HepG2 (cell line): Measurements from ENCODE around the gene HYDIN. TPM values are rescaled to one million over a fixed set of nuclear protein-coding genes. Genes with fewer than 3 reads are reported as not detected.

Experiments used
- GMEB1 ChIP-seq: sonication (generic); formaldehyde crosslinking; IDR thresholded peaks from 2 replicates; pipeline ENCODE4 v1.5.1; 2020; ENCODE audit warnings: missing genetic modification reagents, mild to moderate bottlenecking, borderline replicate concordance
- KAT7 ChIP-seq: IDR thresholded peaks from 2 replicates; pipeline ENCODE4 v1.6.1; 2018; ENCODE audit warnings: borderline replicate concordance, missing compliant biosample characterization
- MTA1 ChIP-seq: sonication (generic); formaldehyde crosslinking; IDR thresholded peaks from 2 replicates; pipeline ENCODE4 v1.4.0; 2020; ENCODE audit warnings: missing genetic modification reagents, mild to moderate bottlenecking, borderline replicate concordance
- PHF5A ChIP-seq: IDR thresholded peaks from one replicate; pipeline ENCODE4 v1.6.1; 2018; ENCODE audit warnings: low read depth, missing genetic modification reagents; ENCODE audit not compliant: unreplicated experiment
- RELA ChIP-seq: sonication (generic); formaldehyde crosslinking; IDR thresholded peaks from 2 replicates; pipeline ENCODE4 v1.4.0; 2020; ENCODE audit warnings: missing genetic modification reagents
- SMC3 ChIP-seq: IDR thresholded peaks from 2 replicates; pipeline ENCODE4 v1.6.1; 2011; ENCODE audit warnings: low read length, improper control_type of control experiment
- TRAFD1 ChIP-seq: sonication (generic); formaldehyde crosslinking; IDR thresholded peaks from 2 replicates; pipeline ENCODE4 v1.5.1; 2020; ENCODE audit warnings: missing genetic modification reagents, mild to moderate bottlenecking, borderline replicate concordance
- ZNF432 ChIP-seq: sonication (generic); formaldehyde crosslinking; IDR thresholded peaks from 2 replicates; pipeline ENCODE4 v1.5.0; 2020; ENCODE audit warnings: missing genetic modification reagents, mild to moderate bottlenecking, borderline replicate concordance
- ZNF446 ChIP-seq: sonication (generic); formaldehyde crosslinking; IDR thresholded peaks from 2 replicates; pipeline ENCODE4 v1.5.0; 2020; ENCODE audit warnings: mild to moderate bottlenecking, missing genetic modification reagents
- polyA plus RNA-seq, 8 experiments: library from polyadenylated mRNA; depleted of rRNA in 3 of 8; stranded (reverse) in 7 of 8; unstranded in 1 of 8; fragments of >200 nt; fragmentation: Illumina TruSeq in 4 of 8; extraction: Trizol in 4 of 8; gene quantifications; 2 replicates each; pipeline versions ENCODE4 v1.2.1 to v1.2.3, GENCODE V29; 2011 to 2016; ENCODE audit warnings: low read depth in 4 of 8, missing spikeins in 1 of 8, mixed read lengths in 1 of 8; ENCODE audit not compliant: insufficient read depth in 1 of 8
- small RNA-seq, 3 experiments: library from RNA; depleted of rRNA; stranded (forward); fragments of <200 nt; gene quantifications; one replicate each; pipeline ENCODE3, GENCODE V24; 2012; ENCODE audit warnings: low read depth in 2 of 3, low replicate concordance in 1 of 3; ENCODE audit not compliant: insufficient read length in 3 of 3, insufficient read depth in 2 of 3
- total RNA-seq, 5 experiments: library from RNA; depleted of rRNA; stranded (reverse); fragments of >200 nt; fragmentation: Illumina TruSeq; extraction: Trizol; gene quantifications; 2 replicates each; pipeline ENCODE4 v1.2.3, GENCODE V29; 2016; ENCODE audit warnings: low read depth in 1 of 5
- TF ChIP-seq, protein P1 (sequence below): sonication (generic); formaldehyde crosslinking; IDR thresholded peaks from 2 replicates; pipeline ENCODE4 v1.9.0; 2021; ENCODE audit warnings: missing genetic modification reagents, borderline replicate concordance

Gene HYDIN
- total and polyA plus RNA-seq, 2 of the 13 experiments (the other 11 are each of a cell fraction or from before 2014, with no cell fraction given), result not detected

- no peak for TF ChIP-seq TRAFD1
- TF ChIP-seq MTA1 (CRISPR knock-in tag), result no peak
- TF ChIP-seq SMC3, result no peak
- TF ChIP-seq PHF5A, result no peak
- no peak for TF ChIP-seq GMEB1 (CRISPR knock-in tag)
- TF ChIP-seq KAT7, result no peak
- TF ChIP-seq RELA (CRISPR knock-in tag), result no peak
- TF ChIP-seq ZNF432 (CRISPR knock-in tag), result no peak
- TF ChIP-seq, protein P1, sequence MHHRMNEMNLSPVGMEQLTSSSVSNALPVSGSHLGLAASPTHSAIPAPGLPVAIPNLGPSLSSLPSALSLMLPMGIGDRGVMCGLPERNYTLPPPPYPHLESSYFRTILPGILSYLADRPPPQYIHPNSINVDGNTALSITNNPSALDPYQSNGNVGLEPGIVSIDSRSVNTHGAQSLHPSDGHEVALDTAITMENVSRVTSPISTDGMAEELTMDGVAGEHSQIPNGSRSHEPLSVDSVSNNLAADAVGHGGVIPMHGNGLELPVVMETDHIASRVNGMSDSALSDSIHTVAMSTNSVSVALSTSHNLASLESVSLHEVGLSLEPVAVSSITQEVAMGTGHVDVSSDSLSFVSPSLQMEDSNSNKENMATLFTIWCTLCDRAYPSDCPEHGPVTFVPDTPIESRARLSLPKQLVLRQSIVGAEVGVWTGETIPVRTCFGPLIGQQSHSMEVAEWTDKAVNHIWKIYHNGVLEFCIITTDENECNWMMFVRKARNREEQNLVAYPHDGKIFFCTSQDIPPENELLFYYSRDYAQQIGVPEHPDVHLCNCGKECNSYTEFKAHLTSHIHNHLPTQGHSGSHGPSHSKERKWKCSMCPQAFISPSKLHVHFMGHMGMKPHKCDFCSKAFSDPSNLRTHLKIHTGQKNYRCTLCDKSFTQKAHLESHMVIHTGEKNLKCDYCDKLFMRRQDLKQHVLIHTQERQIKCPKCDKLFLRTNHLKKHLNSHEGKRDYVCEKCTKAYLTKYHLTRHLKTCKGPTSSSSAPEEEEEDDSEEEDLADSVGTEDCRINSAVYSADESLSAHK (CRISPR knock-in tag), result no peak
- no peak for TF ChIP-seq ZNF446
- TF ChIP-seq, all 625 proteins: peak for 0
Measured at GRCh38 chr16:70758786-70759185, 471.7 kb downstream of the HYDIN start (continued).

Small RNA genes lying within 50 kb of the gene (small RNA-seq; reads per million reads assigned to genes)
- gene RNU6ATAC25P, result 0 reads per million in 3 experiments

Other genes with a start within 250 kb of the HYDIN start
- gene CMTR2, start 58.7 kb upstream of the HYDIN start, total RNA-seq (2016; rRNA removed; fragmentation: Illumina TruSeq; extraction: Trizol), result 19.9 and 25.1 TPM in 2 replicates
- 12.4 and 15.0 TPM in 2 replicates for gene CMTR2, start 58.7 kb upstream of the HYDIN start, polyA plus RNA-seq (2011; rRNA removed)
- 0.22 and 0.40 TPM in 2 replicates for gene CALB2, start 128.0 kb upstream of the HYDIN start, total RNA-seq (2016; rRNA removed; fragmentation: Illumina TruSeq; extraction: Trizol)
- 0.20 and 0.37 TPM in 2 replicates for gene CALB2, start 128.0 kb upstream of the HYDIN start, polyA plus RNA-seq (2011; rRNA removed)
- gene TLE7, start 211.3 kb upstream of the HYDIN start, total RNA-seq (2016; rRNA removed; fragmentation: Illumina TruSeq; extraction: Trizol), result not detected in 2 replicates
- gene TLE7, start 211.3 kb upstream of the HYDIN start, polyA plus RNA-seq (2011; rRNA removed), result not detected in 2 replicates
- 12.2 and 14.0 TPM in 2 replicates for gene ZNF23, start 231.5 kb upstream of the HYDIN start, total RNA-seq (2016; rRNA removed; fragmentation: Illumina TruSeq; extraction: Trizol)
- gene ZNF23, start 231.5 kb upstream of the HYDIN start, polyA plus RNA-seq (2011; rRNA removed), result 8.6 and 9.0 TPM in 2 replicates